ENCODE measurements around the gene TUBA8.
"Not testable (repeated sequence)": the region's sequence is repeated elsewhere in the genome, so short reads cannot be mapped to it uniquely, and the experiment has no call there.

The TUBA8 gene

DNA sequence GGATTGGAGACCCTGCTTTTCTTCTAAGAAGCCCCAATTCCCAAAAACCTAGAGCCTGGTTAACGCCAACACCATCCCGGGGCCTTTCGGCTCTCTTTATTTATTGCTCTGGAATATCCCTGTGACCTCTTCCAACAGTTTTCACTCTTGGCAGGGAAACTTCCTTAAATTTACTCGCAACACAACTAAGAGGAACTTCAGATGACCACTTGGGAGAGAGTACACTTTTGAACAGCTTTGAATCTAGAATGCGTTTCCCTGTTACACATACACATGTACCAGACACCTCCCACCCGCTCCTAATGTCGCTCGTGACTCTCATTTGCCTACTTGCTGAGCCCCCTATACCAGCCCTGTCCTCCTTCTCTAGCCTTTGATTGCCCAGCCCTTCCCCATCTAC lies 19.4 kb downstream of the TUBA8 start:
- no peak for DNase-seq (ENCODE audit: low spot score)

DNA sequence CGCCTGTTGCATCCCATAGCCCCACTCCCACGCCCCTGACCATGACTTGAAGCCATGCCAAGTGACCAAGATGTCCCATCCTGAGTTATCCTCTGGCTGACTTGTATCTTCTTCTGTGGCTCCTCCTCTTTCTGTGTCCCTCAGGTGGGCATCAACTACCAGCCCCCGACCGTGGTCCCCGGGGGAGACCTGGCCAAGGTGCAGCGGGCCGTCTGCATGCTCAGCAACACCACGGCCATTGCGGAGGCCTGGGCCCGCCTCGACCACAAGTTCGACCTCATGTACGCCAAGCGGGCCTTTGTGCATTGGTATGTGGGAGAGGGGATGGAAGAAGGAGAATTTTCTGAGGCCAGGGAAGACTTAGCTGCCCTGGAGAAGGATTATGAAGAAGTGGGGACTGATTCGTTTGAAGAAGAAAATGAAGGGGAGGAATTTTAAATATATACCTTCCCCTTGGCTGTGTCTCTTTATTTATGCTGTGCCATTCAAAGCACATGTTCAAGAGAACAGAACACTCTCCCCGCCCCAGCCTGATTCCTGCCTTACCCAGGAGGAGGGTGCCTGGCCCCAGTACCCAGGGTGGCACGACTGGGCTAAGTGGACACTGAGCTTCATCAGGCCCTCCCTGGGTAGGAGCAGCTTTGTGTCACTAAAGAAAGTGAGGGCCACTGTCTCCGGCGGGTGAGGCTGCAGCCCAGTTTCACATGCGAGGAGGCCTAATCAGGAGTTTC lies 20.3 kb downstream of the TUBA8 start:
- DNase-seq (ENCODE audit: low spot score) = no peak

DNA sequence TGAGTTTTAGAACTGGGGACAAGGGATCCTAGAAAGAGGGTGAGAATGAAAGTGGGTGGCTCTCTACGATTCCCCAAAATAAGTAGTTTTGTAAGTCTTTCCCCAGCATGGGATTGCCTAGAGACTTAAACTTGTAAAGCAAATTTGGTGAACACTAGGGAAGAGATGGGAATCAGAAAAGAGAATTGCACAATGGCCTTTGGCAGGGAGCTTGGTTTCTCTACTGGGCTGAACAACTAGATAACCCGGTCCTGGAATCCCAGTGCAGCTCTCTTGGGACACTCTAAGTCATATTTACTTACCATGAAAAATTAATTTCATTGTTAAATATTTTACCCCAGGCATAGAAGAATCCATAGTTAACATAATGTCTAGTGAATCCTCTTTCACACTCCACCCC lies 22.8 kb downstream of the TUBA8 start:
- DNase-seq (ENCODE audit: low spot score) = no peak

- no peak for DNase-seq (ENCODE audit: low spot score)
These were observed 26.1 kb downstream of the TUBA8 start for GRCh38 chr22:18136563-18137320.

DNA sequence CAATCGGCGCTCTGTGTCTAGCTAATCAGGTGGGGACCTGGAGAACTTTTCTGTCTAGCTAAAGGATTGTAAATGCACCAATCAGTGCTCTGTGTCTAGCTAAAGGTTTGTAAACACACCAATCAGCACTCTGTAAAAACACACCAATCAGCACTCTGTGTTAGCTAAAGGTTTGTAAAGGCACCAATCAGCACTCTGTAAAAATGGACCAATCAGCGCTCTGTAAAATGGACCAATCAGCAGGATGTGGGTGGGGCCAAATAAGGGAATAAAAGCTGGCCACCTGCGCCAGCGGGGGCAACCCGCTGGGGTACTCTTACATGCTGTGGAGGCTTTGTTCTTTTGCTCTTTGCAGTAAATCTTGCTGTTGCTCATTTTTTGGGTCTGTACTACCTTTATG lies 30.4 kb downstream of the TUBA8 start:
- not testable (repeated sequence) for DNase-seq (ENCODE audit: low spot score)

GRCh38 chr22:18144105-18144504 lies 33.5 kb downstream of the TUBA8 start:
- DNase-seq (ENCODE audit: low spot score) = no peak

DNA sequence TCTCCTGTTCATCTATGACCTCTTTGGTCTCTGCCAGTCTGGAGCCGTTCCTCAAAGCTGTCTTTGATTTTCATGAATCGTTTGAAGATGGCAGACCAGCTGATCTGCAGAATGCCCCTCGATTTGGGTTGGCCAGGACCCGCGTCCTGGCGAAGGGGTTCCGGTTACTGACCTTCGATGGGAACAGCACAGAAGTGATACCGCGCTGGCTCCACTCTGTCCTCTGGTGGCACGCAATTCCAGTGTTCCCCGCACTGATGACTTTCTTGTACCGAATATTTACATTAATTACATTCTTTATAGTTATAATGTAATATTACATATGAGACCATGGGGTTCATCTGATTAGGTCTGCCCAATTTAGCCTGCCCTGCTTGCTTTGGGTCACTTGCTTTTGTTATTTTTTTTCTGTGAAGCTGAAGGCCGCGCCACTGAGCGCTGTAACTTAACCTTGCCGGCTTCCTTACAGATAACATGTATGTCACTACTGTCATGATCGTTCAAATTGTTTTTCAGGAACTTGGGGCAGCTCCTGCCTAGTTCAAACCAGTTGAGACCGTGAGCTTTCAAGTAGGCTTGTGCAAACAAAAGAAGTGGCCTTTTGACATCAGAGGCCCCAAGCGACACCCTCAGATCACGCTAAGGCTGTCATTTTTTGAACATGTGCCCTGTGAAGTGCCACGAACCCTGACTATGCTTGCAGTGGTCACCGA lies 35.2 kb downstream of the TUBA8 start:
- DNase-seq (ENCODE audit: low spot score) = no peak

DNA sequence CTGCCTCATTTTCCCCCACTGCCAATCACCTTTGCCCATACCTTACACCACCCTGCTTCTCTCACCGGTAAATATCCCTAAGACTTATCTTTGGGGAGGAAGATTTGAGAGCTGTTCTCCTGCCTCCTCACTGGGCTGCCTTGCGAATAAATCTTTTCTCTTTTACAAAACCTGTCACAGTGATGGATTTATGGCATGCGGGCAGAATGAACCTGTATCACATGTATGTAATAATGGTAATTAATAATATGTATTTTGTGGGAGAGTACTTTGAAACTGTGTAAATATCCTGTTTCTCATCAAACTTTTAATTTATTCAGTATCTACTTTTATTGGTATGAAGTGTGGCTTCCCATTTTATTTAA lies 35.8 kb downstream of the TUBA8 start:
- DNase-seq (ENCODE audit: low spot score) = no peak

- no peak for DNase-seq (ENCODE audit: low spot score)
These were observed 37.2 kb downstream of the TUBA8 start for GRCh38 chr22:18147791-18148190.

DNA sequence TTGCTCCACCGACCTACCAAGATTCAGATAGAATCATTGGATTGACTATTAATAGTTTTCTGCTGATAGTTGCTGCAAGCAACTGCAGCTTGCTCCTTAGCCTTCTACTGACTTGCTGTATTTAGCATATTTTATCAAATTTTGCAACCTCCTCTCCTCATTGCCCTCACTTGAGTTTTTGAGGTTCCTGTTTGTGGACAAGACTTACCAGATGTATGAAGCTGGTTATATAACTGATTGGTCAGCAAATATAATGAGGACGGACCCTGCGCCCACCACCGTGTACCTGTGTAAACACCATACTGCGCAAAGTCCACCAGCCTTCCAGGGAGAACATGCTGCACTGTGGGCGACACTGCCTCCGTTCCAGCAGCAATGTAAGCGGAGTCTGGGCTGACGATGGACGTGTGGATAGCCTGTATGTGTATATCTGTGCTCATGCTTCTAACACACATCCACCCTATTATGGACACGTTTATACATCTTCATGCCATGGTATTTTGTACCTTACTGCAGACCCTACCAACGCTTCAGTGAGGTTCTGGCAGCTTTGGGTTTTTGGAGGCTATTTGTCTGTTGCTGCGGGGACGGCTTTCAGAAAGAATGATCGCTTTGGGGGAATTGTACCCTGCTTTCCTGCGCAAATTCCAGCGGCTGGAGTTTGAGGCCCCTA lies 37.8 kb downstream of the TUBA8 start:
- DNase-seq (ENCODE audit: low spot score) = no peak

GRCh38 chr22:18152519-18152918 lies 41.9 kb downstream of the TUBA8 start:
- peak; percentile 17 for DNase-seq (ENCODE audit: low spot score)

- no peak for DNase-seq (ENCODE audit: low spot score)
These were observed 44.3 kb downstream of the TUBA8 start for GRCh38 chr22:18154821-18155390.

DNA sequence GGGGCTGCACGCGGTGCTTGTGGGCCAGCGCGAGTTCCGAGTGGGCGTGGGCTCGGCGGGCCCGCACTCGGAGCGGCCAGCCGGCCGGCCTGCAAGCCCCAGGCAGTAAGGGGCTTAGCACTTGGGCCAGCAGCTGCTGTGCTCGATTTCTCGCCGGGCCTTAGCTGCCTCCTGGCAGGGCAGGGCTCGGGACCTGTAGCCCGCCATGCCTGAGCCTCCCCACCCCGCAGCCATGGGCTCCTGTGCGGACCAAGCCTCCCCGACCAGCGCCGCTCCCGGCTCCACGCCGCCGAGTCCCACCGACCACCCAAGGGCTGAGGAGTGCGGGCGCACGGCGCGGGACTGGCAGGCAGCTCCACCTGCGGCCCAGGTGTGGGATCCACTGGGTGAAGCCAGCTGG lies 44.9 kb downstream of the TUBA8 start:
- DNase-seq (ENCODE audit: low spot score) = not testable (repeated sequence)

- DNase-seq (ENCODE audit: low spot score) = peak; percentile 36
These were observed 46.5 kb downstream of the TUBA8 start for GRCh38 chr22:18156878-18157713.

GRCh38 chr22:18157714-18158028 lies 47.1 kb downstream of the TUBA8 start:
- no peak for DNase-seq (ENCODE audit: low spot score)

GRCh38 chr22:18160641-18161040 lies 50.0 kb downstream of the TUBA8 start:
- not testable (repeated sequence) for DNase-seq (ENCODE audit: low spot score)

DNA sequence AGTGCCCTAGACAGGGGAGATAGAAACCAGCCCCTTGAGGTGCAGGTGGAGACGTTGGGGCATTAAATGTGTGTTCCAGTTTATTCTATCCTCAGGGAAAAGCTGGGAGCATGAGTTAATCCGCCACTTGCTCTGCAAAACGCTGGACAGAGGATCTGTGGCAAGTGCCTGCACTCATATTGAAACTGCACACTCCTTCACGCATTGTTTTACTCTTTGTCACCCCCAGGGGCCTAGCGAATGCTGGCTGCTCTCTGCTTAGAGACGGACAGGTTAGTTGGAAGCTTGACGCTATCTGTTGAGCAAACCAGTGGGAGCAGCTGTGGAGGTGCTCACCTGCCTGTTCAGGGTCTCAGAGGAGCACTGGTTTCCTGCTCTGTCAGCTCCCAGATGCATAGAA lies 53.2 kb downstream of the TUBA8 start:
- DNase-seq (ENCODE audit: low spot score) = not testable (repeated sequence)

- not testable (repeated sequence) for DNase-seq (ENCODE audit: low spot score)
These were observed 54.0 kb downstream of the TUBA8 start for GRCh38 chr22:18164584-18164983.

DNA sequence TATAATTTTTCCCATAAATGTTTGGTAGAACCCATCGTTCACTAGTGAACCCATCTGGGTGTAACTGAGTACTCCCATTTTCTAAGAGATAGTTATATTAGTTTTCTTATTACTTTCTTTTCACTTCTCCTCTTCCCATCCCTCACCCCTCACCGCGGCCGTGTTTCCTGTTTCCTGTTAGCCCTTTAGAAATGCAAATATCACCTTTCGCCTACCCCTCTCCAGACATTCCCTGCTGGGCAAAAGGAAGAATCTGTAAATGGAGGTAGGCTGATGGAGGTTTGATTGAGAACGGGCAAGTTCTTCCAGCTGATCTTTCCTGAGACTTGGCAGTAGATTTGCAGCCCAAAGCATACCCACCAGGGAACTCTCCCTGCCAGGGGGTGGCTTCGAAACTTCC lies 54.7 kb downstream of the TUBA8 start:
- DNase-seq (ENCODE audit: low spot score) = not testable (repeated sequence)

- DNase-seq (ENCODE audit: low spot score) = not testable (repeated sequence)
These were observed 59.7 kb downstream of the TUBA8 start for GRCh38 chr22:18170284-18170683.

DNA sequence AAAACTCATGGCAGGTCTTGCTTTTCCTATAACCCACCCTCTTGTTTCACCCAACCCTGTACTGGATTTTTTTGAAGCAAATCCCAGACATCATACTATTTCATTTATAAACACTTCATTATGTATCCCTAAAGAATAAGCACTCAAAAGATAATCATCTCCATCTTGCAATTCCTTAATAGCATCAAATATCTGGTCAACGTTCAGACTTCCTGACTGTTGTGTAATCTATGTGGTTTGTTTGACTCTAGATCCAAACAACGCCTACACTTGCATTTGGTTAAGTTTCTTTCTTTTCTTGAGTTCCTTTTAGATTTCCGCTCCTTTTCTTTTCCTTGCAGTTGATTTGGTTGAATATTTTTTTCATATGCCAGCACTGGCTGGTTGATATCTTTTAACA lies 61.6 kb downstream of the TUBA8 start:
- DNase-seq (ENCODE audit: low spot score) = not testable (repeated sequence)

Data from CD4-positive, alpha-beta T cell treated with Interleukin-6 at 100 ng/mL for 8 hours (primary cell).